Fibroblast of lung (primary cell): ENCODE data around the gene C11orf24.

ENCODE experiments used
- EZH2 ChIP-seq: IDR thresholded peaks from 2 replicates; pipeline ENCODE4 v1.5.1; 2012; ENCODE audit warnings: low read length, control low read depth, mild to moderate bottlenecking; ENCODE audit errors: missing control alignments
- TF ChIP-seq, protein P1 (sequence below), 2 donors: IDR thresholded peaks in 1 of 2; conservative IDR thresholded peaks in 1 of 2; 1 replicate in 1 of 2; 2 replicates in 1 of 2; pipeline ENCODE4 v1.5.1; 2011 to 2012; ENCODE audit warnings: low read length in 2 of 2, control low read depth in 1 of 2, inconsistent platforms in 1 of 2, low read depth in 1 of 2, mild to moderate bottlenecking in 1 of 2

DNA sequence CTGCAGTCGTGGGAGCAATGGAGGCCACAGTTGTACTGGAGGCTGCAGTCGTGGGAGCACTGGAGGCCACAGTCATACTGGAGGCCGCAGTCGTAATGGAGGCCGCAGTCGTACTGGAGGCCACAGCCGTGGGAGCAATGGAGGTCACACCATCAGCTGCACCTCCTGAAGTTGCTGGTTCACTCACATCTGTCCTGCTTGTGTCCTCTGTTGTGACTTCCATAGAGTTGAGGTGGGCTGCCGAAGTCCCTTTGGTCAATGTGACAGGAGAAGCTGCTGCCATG lies 9.3 kb downstream of the C11orf24 start:
- TF ChIP-seq, protein P1, sequence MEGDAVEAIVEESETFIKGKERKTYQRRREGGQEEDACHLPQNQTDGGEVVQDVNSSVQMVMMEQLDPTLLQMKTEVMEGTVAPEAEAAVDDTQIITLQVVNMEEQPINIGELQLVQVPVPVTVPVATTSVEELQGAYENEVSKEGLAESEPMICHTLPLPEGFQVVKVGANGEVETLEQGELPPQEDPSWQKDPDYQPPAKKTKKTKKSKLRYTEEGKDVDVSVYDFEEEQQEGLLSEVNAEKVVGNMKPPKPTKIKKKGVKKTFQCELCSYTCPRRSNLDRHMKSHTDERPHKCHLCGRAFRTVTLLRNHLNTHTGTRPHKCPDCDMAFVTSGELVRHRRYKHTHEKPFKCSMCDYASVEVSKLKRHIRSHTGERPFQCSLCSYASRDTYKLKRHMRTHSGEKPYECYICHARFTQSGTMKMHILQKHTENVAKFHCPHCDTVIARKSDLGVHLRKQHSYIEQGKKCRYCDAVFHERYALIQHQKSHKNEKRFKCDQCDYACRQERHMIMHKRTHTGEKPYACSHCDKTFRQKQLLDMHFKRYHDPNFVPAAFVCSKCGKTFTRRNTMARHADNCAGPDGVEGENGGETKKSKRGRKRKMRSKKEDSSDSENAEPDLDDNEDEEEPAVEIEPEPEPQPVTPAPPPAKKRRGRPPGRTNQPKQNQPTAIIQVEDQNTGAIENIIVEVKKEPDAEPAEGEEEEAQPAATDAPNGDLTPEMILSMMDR (conservative IDR thresholded peaks at IDR 0.05 in 1 of 2, IDR thresholded peaks at IDR 0.05 in 1 of 2; ENCODE audit: low read depth in 1 of 2, low read length in 2 of 2), result no peak
- no peak for TF ChIP-seq EZH2
